H1 (cell line): ENCODE results near the gene STT3A. TPM values are rescaled to one million over a fixed set of nuclear protein-coding genes. Genes with fewer than 3 reads are reported as not detected.
A peak's percentile ranks its signal among the peaks of the same experiment; 100 is the strongest.

Experiments
- NANOG ChIP-seq: IDR thresholded peaks from 2 replicates; pipeline ENCODE4 v1.6.1; 2011; ENCODE audit warnings: low read length, low read depth, mild to moderate bottlenecking, inconsistent platforms; ENCODE audit not compliant: insufficient read depth, poor library complexity, severe bottlenecking
- SP1 ChIP-seq: IDR thresholded peaks from 2 replicates; pipeline ENCODE4 v1.6.1; 2011; ENCODE audit warnings: low read depth, low read length
- SRF ChIP-seq: IDR thresholded peaks from 2 replicates; pipeline ENCODE4 v1.6.1; 2011; ENCODE audit warnings: mild to moderate bottlenecking, low read depth, low read length, moderate library complexity
- polyA plus RNA-seq, 7 experiments: library from polyadenylated mRNA; depleted of rRNA in 3 of 7; stranded (reverse) in 5 of 7; unstranded in 2 of 7; fragments of >200 nt in 5 of 7; fragments of 200-250 nt in 2 of 7; gene quantifications; 1 replicate in 5 of 7; 2 replicates in 1 of 7; 4 replicates in 1 of 7; pipeline versions ENCODE4 v1.2.1 to v1.2.3, GENCODE V29; 2011 to 2013; ENCODE audit warnings: missing spikeins in 2 of 7, mixed read lengths in 2 of 7
- total RNA-seq: library from RNA; stranded (reverse); fragmentation: NEBNext Ultra II Directional; extraction: Animal tissue kit (Norgen Biotek cat#: 25700); gene quantifications from 2 replicates; pipeline ENCODE4 v1.2.1, GENCODE V29; 2021

STT3A gene
- total and polyA plus RNA-seq, 2 of the 8 experiments (the other 6 are each of a cell fraction or from before 2014, with no cell fraction given), result 173 to 211 TPM

- no peak for TF ChIP-seq SRF
- peak; percentile 99 for TF ChIP-seq SP1
- TF ChIP-seq NANOG, result no peak
Observed at GRCh38 chr11:125592305-125593113, at the start of gene STT3A (continued).
